ENCODE data around the gene CHERP.

The CHERP gene

GRCh38 chr19:16573296-16573695, 31.1 kb upstream of the CHERP start:
- Mint-ChIP-seq H3K36me3 (ENCODE audit: low read depth) (peaks cover 13% of the 10 kb centered on the region), H3K27ac (peak overlapping the region; percentile 98), H3K4me1 (peaks cover 48% of the 10 kb centered on the region), H3K27me3 (ENCODE audit: low read depth, poor library complexity) (no peaks in the 10 kb centered on the region), H3K4me3 (peak overlapping the region; percentile 97), H3K9me3 (no peaks in the 10 kb centered on the region)
- TF ChIP-seq CTCF (IDR thresholded peaks at IDR 0.05): no peak
- DNase-seq: no peak

- no peak for TF ChIP-seq CTCF (IDR thresholded peaks at IDR 0.05)
- DNase-seq: peak; percentile 92
- Mint-ChIP-seq H3K27me3 (ENCODE audit: low read depth, poor library complexity) (no peaks in the 10 kb centered on the region), H3K36me3 (ENCODE audit: low read depth) (peaks cover 18% of the 10 kb centered on the region), H3K4me1 (peaks cover 48% of the 10 kb centered on the region), H3K27ac (peak within 1 kb of the TSS; percentile 98), H3K9me3 (no peaks in the 10 kb centered on the region), H3K4me3 (peak within 1 kb of the TSS; percentile 97)
These were observed 30.3 kb upstream of the CHERP start, which contains the start of gene SLC35E1 for GRCh38 chr19:16572332-16573211. TSS of gene SLC35E1 (minus strand) at chr19:16572415. CDS start at chr19:16572364, 51 bp downstream.

DNA sequence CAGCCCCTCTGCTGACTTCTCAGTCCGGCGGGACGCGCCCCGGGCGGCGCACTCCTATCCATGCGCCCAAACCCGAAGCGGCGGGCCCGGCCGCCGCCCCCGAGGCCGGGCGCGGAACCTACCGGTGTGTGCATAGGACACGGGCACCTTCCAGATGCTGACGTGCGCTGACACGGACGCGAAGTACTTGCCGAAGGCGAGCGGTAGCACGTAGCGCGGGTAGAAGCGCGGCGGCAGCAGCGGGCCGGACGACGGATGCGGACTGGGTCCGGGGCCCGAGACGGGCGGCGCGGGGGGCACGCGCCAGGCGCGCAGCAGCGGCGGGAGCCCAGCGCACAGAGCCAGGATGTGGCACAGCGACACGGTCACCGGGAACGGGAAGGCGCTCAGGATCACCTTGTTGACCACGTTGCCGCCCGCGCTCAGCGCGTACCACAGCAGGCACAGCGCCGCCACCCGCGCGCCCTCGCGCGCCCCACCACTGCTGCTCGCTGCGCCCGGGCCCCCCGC, 29.6 kb upstream of the CHERP start:
- peaks cover 20% of the 10 kb centered on the region for H3K36me3 Mint-ChIP-seq (ENCODE audit: low read depth)
- H3K27ac Mint-ChIP-seq: no peak overlapping the region
- no peak for TF ChIP-seq CTCF (IDR thresholded peaks at IDR 0.05)
- H3K27me3 Mint-ChIP-seq (ENCODE audit: low read depth, poor library complexity): no peaks in the 10 kb centered on the region
- peak overlapping the region; percentile 88 for H3K4me3 Mint-ChIP-seq
- H3K4me1 Mint-ChIP-seq: peaks cover 48% of the 10 kb centered on the region
- H3K9me3 Mint-ChIP-seq: no peaks in the 10 kb centered on the region
- DNase-seq: no peak

DNA sequence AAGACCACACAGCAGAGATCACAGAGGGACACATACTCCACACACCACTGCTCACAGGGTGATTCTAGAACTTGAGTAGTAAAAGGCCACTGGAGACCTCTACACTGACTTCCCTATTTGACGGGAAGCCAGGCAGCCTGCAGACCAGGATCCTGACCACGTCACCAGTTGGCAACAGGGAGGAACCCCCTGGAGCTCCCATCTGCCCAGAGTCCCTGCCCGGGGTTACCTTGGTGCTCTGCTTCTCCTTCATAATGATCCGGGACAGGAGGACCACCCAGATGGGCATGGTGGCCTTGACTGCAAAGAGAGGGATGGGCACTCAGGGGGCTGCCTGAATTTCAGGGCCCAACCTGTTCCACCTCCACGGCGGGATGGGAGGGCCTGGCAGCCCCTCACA, 29.0 kb upstream of the CHERP start:
- Mint-ChIP-seq H3K9me3 (no peaks in the 10 kb centered on the region), H3K4me1 (peaks cover 48% of the 10 kb centered on the region), H3K27me3 (ENCODE audit: low read depth, poor library complexity) (no peaks in the 10 kb centered on the region), H3K27ac (peak overlapping the region; percentile 81), H3K36me3 (ENCODE audit: low read depth) (peaks cover 23% of the 10 kb centered on the region), H3K4me3 (peak overlapping the region; percentile 88)
- DNase-seq: no peak
- no peak for TF ChIP-seq CTCF (IDR thresholded peaks at IDR 0.05)

GRCh38 chr19:16569609-16570320, 27.5 kb upstream of the CHERP start:
- peak overlapping the region; percentile 42 for H3K27ac Mint-ChIP-seq
- TF ChIP-seq CTCF (IDR thresholded peaks at IDR 0.05): no peak
- H3K9me3 Mint-ChIP-seq: no peaks in the 10 kb centered on the region
- peak overlapping the region; percentile 50 for H3K4me3 Mint-ChIP-seq
- peaks cover 20% of the 10 kb centered on the region for H3K36me3 Mint-ChIP-seq (ENCODE audit: low read depth)
- DNase-seq: no peak
- H3K4me1 Mint-ChIP-seq: peaks cover 42% of the 10 kb centered on the region
- H3K27me3 Mint-ChIP-seq (ENCODE audit: low read depth, poor library complexity): no peaks in the 10 kb centered on the region

Measured in nephron progenitor cell (in vitro differentiated cells).